Measurements from ENCODE around the gene CASP2. TPM values are rescaled to one million over a fixed set of nuclear protein-coding genes. Genes with fewer than 3 reads are reported as not detected.
A peak's percentile ranks its signal among the peaks of the same experiment; 100 is the strongest.

CASP2 gene
- total and polyA plus RNA-seq, 2 donors (not counting 1 experiment from before 2014, with no cell fraction given): 9.4 to 22.6 TPM

- Histone ChIP-seq H3K9ac (ENCODE audit: insufficient read depth, low read length) (no peak overlapping the region), H3K9me3 (ENCODE audit: control insufficient read depth, insufficient read depth, low read depth, low read length) (no peaks in the 10 kb centered on the region), H3K4me3 (replicated peaks in 1 of 4; ENCODE audit: control extremely low read depth in 1 of 4, insufficient read depth in 1 of 4, low read depth in 3 of 4, low read length in 4 of 4) (no peak overlapping the region), H3K27me3 (ENCODE audit: control insufficient read depth, insufficient read depth, low read length) (no peaks in the 10 kb centered on the region), H4K20me1 (ENCODE audit: control insufficient read depth, extremely low read depth, insufficient read depth, low read length) (no peaks in the 10 kb centered on the region), H3K79me2 (ENCODE audit: control insufficient read depth, insufficient read depth, low read length) (no peaks in the 10 kb centered on the region), H3K36me3 (ENCODE audit: control insufficient read depth, insufficient read depth, low read length) (peaks cover 4% of the 10 kb centered on the region), H2AFZ (ENCODE audit: low read length) (no peak overlapping the region), H3K4me1 (ENCODE audit: control insufficient read depth, extremely low read depth, insufficient read depth, low read length) (no peaks in the 10 kb centered on the region), H3K27ac (ENCODE audit: insufficient read depth, low read length) (no peak overlapping the region), H3K4me2 (ENCODE audit: extremely low read depth, insufficient read depth, low read length) (no peak overlapping the region)
- no peak for DNase-seq (ENCODE audit: low read depth in 2 of 2)
- no peak for TF ChIP-seq EZH2 (IDR thresholded peaks at IDR 0.05; ENCODE audit: low read length, missing control alignments)
- TF ChIP-seq, protein P1, sequence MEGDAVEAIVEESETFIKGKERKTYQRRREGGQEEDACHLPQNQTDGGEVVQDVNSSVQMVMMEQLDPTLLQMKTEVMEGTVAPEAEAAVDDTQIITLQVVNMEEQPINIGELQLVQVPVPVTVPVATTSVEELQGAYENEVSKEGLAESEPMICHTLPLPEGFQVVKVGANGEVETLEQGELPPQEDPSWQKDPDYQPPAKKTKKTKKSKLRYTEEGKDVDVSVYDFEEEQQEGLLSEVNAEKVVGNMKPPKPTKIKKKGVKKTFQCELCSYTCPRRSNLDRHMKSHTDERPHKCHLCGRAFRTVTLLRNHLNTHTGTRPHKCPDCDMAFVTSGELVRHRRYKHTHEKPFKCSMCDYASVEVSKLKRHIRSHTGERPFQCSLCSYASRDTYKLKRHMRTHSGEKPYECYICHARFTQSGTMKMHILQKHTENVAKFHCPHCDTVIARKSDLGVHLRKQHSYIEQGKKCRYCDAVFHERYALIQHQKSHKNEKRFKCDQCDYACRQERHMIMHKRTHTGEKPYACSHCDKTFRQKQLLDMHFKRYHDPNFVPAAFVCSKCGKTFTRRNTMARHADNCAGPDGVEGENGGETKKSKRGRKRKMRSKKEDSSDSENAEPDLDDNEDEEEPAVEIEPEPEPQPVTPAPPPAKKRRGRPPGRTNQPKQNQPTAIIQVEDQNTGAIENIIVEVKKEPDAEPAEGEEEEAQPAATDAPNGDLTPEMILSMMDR (conservative IDR thresholded peaks at IDR 0.05 in 1 of 2, IDR thresholded peaks at IDR 0.05 in 1 of 2; ENCODE audit: low read depth in 1 of 2, low read length in 2 of 2): no peak
These were observed 15.3 kb upstream of the CASP2 start for GRCh38 chr7:143272871-143273270.

DNA sequence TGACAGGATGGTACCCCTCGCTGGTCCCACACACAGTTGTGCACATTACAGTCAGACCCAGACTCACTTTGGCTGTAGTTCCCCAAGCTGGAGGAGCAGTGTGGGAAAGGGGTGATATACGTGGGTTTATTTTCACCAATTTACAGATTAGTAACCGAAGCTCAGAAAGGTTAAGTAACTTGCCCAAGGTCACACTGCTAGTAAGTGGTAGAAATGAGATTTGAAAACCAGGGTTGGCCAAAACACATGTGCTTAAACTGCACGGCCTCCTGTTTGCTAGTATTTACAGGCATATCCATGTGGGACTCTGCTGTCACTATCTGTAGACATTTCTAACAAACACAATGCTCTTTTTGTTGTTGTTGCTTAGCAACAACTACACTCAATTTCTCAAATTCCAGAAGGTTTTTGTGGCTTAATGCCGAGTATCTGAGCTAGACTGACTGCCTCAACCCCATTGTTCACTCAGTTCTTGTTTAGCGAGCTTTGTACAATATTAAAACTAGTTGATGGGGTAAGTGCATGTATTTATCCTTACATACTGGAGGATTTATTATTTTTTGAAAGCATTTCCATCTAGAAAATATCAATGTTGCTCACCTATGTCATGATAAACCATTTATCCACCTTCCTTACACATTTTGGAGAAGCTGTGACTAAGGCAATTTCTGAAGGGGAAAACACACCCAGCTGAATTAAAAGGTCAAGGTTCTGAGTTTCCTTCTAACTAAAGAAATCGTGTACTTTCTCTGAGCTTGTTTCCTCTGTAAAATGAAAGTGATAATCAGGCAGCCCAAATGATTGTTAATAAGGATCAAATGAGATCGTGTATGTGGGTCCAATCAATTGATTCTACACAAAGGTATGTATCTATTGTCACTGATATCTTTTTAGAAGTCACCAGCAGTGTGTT is 8.7 kb upstream of the CASP2 start:
- no peaks in the 10 kb centered on the region for H3K4me1 ChIP-seq (ENCODE audit: control insufficient read depth, extremely low read depth, insufficient read depth, low read length)
- DNase-seq (ENCODE audit: low read depth in 2 of 2): peak; percentile 56 to 83
- H3K36me3 ChIP-seq (ENCODE audit: control insufficient read depth, insufficient read depth, low read length): no peaks in the 10 kb centered on the region
- H3K27me3 ChIP-seq (ENCODE audit: control insufficient read depth, insufficient read depth, low read length): no peaks in the 10 kb centered on the region
- H3K79me2 ChIP-seq (ENCODE audit: control insufficient read depth, insufficient read depth, low read length): no peaks in the 10 kb centered on the region
- TF ChIP-seq EZH2 (IDR thresholded peaks at IDR 0.05; ENCODE audit: low read length, missing control alignments): no peak
- TF ChIP-seq, protein P1 (conservative IDR thresholded peaks at IDR 0.05 in 1 of 2, IDR thresholded peaks at IDR 0.05 in 1 of 2; ENCODE audit: low read depth in 1 of 2, low read length in 2 of 2): peak in 1 of 2 donors; percentile 1
- H2AFZ ChIP-seq (ENCODE audit: low read length): no peak overlapping the region
- H3K9me3 ChIP-seq (ENCODE audit: control insufficient read depth, insufficient read depth, low read depth, low read length): no peaks in the 10 kb centered on the region
- H3K27ac ChIP-seq (ENCODE audit: insufficient read depth, low read length): no peak overlapping the region
- peak overlapping the region in 1 of 4 experiments; percentile 17 for H3K4me3 ChIP-seq (replicated peaks in 1 of 4; ENCODE audit: control extremely low read depth in 1 of 4, insufficient read depth in 1 of 4, low read depth in 3 of 4, low read length in 4 of 4)
- H3K9ac ChIP-seq (ENCODE audit: insufficient read depth, low read length): no peak overlapping the region
- no peaks in the 10 kb centered on the region for H4K20me1 ChIP-seq (ENCODE audit: control insufficient read depth, extremely low read depth, insufficient read depth, low read length)
- no peak overlapping the region for H3K4me2 ChIP-seq (ENCODE audit: extremely low read depth, insufficient read depth, low read length)

GRCh38 chr7:143280160-143280559 is 8.0 kb upstream of the CASP2 start:
- H3K4me1 ChIP-seq (ENCODE audit: control insufficient read depth, extremely low read depth, insufficient read depth, low read length): no peaks in the 10 kb centered on the region
- H3K9ac ChIP-seq (ENCODE audit: insufficient read depth, low read length): no peak overlapping the region
- no peak for DNase-seq (ENCODE audit: low read depth in 2 of 2)
- H3K27me3 ChIP-seq (ENCODE audit: control insufficient read depth, insufficient read depth, low read length): no peaks in the 10 kb centered on the region
- no peak overlapping the region for H3K4me3 ChIP-seq (replicated peaks in 1 of 4; ENCODE audit: control extremely low read depth in 1 of 4, insufficient read depth in 1 of 4, low read depth in 3 of 4, low read length in 4 of 4)
- no peak overlapping the region for H3K27ac ChIP-seq (ENCODE audit: insufficient read depth, low read length)
- H3K4me2 ChIP-seq (ENCODE audit: extremely low read depth, insufficient read depth, low read length): no peak overlapping the region
- no peaks in the 10 kb centered on the region for H3K36me3 ChIP-seq (ENCODE audit: control insufficient read depth, insufficient read depth, low read length)
- H4K20me1 ChIP-seq (ENCODE audit: control insufficient read depth, extremely low read depth, insufficient read depth, low read length): no peaks in the 10 kb centered on the region
- H2AFZ ChIP-seq (ENCODE audit: low read length): no peak overlapping the region
- no peaks in the 10 kb centered on the region for H3K9me3 ChIP-seq (ENCODE audit: control insufficient read depth, insufficient read depth, low read depth, low read length)
- H3K79me2 ChIP-seq (ENCODE audit: control insufficient read depth, insufficient read depth, low read length): no peaks in the 10 kb centered on the region
- TF ChIP-seq, protein P1 (conservative IDR thresholded peaks at IDR 0.05 in 1 of 2, IDR thresholded peaks at IDR 0.05 in 1 of 2; ENCODE audit: low read depth in 1 of 2, low read length in 2 of 2): no peak
- TF ChIP-seq EZH2 (IDR thresholded peaks at IDR 0.05; ENCODE audit: low read length, missing control alignments): no peak

Measured in fibroblast of lung (primary cell).